ENCODE results near the gene SKA3.

The SKA3 gene

DNA sequence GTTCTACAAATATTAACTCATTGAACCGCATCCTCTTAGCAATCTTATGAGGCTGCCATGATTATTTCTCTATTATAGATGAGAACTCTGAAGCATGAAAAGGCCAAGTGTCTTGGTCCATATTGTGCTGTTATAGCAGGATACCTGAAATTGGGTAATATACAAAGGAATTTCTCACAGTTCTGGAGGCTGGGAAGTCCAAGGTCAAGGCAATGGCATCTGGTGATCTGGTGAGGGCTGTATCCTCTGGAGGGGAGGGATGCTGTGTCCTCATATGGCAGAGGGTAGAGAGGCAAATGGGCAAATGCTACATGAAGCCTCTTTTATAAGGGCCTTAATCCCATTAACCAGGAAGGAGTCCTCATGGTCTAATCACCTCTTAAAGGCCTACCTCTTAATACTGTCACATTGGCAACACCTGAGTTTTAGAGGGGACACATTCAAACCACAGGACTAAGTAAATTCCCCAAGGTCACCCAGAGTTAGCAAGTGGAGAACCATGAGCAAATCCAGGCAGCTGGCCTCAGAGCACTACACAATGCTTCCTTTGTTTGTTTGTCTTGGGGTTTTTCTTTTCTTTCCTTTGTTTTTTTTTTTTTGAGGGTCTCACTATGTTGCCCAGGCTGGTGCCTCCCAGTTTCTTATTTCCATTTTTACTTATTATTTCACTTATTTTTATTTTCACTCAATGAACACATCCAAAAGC lies 59.1 kb downstream of the SKA3 start:
- CTCF ChIA-PET: no interaction called here
- TF ChIP-seq ARNT (IDR thresholded peaks at IDR 0.05) (no peak), ELF4 (IDR thresholded peaks at IDR 0.05) (no peak), CTBP1 (IDR thresholded peaks at IDR 0.05; ENCODE audit: borderline replicate concordance) (no peak), BHLHE40 (IDR thresholded peaks at IDR 0.05; ENCODE audit: borderline replicate concordance) (no peak), SUZ12 (IDR thresholded peaks at IDR 0.05) (no peak), FOXM1 (IDR thresholded peaks at IDR 0.05; ENCODE audit: borderline replicate concordance) (no peak), SP1 (IDR thresholded peaks at IDR 0.05) (no peak)
- TF ChIP-seq, protein P1, sequence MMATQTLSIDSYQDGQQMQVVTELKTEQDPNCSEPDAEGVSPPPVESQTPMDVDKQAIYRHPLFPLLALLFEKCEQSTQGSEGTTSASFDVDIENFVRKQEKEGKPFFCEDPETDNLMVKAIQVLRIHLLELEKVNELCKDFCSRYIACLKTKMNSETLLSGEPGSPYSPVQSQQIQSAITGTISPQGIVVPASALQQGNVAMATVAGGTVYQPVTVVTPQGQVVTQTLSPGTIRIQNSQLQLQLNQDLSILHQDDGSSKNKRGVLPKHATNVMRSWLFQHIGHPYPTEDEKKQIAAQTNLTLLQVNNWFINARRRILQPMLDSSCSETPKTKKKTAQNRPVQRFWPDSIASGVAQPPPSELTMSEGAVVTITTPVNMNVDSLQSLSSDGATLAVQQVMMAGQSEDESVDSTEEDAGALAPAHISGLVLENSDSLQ (IDR thresholded peaks at IDR 0.05): no peak
- DNase-seq (ENCODE audit: extremely low spot score): no peak
- POLR2A ChIA-PET: no interaction called here

DNA sequence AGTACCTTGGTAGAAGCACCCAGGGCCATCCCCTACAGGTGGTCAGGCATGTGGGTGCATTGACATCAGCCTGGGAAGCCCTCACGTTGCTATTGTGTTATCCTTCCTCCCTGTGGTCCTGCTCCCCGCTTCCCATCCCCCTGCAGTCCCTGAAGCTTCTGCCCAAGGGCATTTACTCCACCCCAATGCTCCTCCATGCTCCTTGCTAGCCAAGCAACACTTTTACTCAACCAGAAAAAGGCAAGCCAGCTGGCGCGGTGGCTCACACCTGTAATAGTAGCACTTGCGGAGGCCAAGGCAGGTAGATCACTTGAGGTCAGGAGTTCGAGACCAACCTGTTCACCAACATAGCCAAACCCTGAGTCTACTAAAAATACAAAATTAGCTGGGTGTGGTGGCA lies 60.2 kb downstream of the SKA3 start:
- TF ChIP-seq ARNT (IDR thresholded peaks at IDR 0.05) (no peak), FOXA1 (IDR thresholded peaks at IDR 0.05) (no peak), BHLHE40 (IDR thresholded peaks at IDR 0.05; ENCODE audit: borderline replicate concordance) (no peak)
- no peak for DNase-seq (ENCODE audit: extremely low spot score)
- ChIA-PET CTCF (no interaction called here), POLR2A (no interaction called here)

DNA sequence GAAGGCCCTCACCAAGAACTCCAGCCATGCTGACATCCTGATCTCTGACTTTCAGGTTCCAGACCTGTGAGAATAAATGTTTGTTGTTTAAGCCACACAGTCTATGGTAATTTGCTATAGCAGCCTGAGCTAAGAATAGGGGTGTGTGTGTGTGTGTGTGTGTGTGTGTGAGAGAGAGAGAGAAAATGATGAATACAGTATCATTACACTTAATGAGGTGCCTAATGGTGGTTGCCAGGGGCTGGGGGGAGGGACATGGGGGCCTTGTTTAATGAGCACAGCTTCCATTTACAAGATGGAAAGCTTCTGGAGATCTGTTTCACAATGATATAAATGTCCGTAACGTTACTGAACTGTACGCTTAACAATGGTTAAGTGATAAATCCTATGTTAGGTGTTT lies 61.1 kb downstream of the SKA3 start:
- TF ChIP-seq CTBP1 (IDR thresholded peaks at IDR 0.05; ENCODE audit: borderline replicate concordance): no peak
- no peak for TF ChIP-seq BHLHE40 (IDR thresholded peaks at IDR 0.05; ENCODE audit: borderline replicate concordance)
- no peak for TF ChIP-seq LEF1 (IDR thresholded peaks at IDR 0.05; ENCODE audit: borderline replicate concordance)
- no peak for TF ChIP-seq SP1 (IDR thresholded peaks at IDR 0.05)
- no peak for TF ChIP-seq NFRKB (IDR thresholded peaks at IDR 0.05)
- TF ChIP-seq ELF4 (IDR thresholded peaks at IDR 0.05): no peak
- TF ChIP-seq SUZ12 (IDR thresholded peaks at IDR 0.05): no peak
- no peak for TF ChIP-seq ZNF384 (IDR thresholded peaks at IDR 0.05)
- no peak for TF ChIP-seq TARDBP (IDR thresholded peaks at IDR 0.05)
- TF ChIP-seq HDGF (IDR thresholded peaks at IDR 0.05; ENCODE audit: borderline replicate concordance): no peak
- TF ChIP-seq FOXA1 (IDR thresholded peaks at IDR 0.05): no peak
- TF ChIP-seq FOXK2 (IDR thresholded peaks at IDR 0.05): no peak
- ChIA-PET CTCF (no interaction called here), POLR2A (no interaction called here)
- no peak for DNase-seq (ENCODE audit: extremely low spot score)

DNA sequence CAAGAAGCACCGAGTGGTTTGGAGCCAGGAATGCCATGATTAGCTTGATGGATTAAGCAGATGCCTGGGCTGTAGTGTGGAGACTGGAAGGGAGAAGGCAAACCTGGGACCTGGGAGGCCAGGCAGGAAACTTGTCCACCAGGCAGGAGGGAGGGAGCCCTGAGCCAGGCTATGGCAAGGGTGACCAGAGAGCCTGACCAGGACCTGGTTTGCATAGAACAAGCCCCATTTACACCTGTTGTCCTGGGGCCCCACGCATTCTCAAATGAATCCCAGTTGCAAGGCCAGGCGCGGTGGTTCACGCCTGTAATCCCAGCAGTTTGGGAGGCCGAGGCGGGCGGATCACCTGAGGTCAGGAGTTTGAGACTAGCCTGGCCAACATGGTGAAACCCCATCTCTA lies 64.8 kb downstream of the SKA3 start:
- no peak for DNase-seq (ENCODE audit: extremely low spot score)
- POLR2A ChIA-PET: interaction anchor here (0.8 to 2.4 kb wide), 2 partner anchors 65 to 66 kb away, joined by 3 to 8 read pairs; partner anchors contain the start of genes MRPL57 and SKA3
- CTCF ChIA-PET: no interaction called here
- TF ChIP-seq TARDBP (IDR thresholded peaks at IDR 0.05): no peak

DNA sequence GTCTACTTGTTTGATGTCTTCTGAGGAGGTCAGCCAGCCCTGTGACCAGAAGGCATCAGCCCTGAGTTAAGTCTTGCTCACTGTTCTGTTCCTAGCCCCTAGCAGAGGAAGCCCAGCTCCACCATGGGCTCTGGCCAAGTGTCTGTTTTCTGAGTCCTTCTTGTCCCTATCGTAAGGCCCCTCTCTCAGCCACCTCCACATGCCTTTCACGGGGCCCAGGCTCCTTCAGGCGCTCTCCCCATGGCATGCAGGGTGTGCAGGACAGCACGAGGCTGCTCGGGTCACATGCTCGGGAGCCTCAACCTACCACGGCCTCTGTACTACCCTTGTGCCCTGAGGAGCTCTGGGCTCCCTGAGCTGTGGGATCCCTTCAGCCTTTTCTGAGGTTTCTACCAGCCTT lies 67.2 kb downstream of the SKA3 start:
- no peak for TF ChIP-seq HDGF (IDR thresholded peaks at IDR 0.05; ENCODE audit: borderline replicate concordance)
- no peak for TF ChIP-seq LEF1 (IDR thresholded peaks at IDR 0.05; ENCODE audit: borderline replicate concordance)
- ChIA-PET POLR2A (interaction anchor here (2.4 kb wide), 1 partner anchor 68 kb away, joined by 8 read pairs; the partner anchor contains the start of genes MRPL57 and SKA3), CTCF (no interaction called here)

DNA sequence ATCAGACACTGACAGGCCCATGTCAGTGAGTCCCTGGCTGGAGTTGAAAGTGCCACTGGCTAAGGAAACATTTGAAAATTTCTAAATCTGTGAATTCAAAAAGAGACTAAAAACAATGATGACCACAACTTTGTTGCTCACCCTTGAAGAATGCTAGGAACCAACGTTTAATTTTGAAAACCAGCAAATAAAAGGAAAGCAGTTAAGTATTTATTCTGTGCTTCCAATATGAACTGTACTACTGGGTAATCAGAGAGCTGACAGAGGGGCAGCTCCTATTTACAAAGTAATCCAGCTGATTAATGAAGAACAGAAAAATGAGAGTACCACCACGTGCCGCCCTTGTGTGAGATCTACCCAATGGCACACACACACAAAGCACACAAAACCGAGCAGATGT lies 70.3 kb downstream of the SKA3 start:
- ChIA-PET CTCF (no interaction called here), POLR2A (no interaction called here)
- DNase-seq (ENCODE audit: extremely low spot score): no peak
- TF ChIP-seq FOXA1 (IDR thresholded peaks at IDR 0.05): no peak
- TF ChIP-seq ELF4 (IDR thresholded peaks at IDR 0.05): no peak
- no peak for TF ChIP-seq CTBP1 (IDR thresholded peaks at IDR 0.05; ENCODE audit: borderline replicate concordance)
- no peak for TF ChIP-seq NFRKB (IDR thresholded peaks at IDR 0.05)
- no peak for TF ChIP-seq HDGF (IDR thresholded peaks at IDR 0.05; ENCODE audit: borderline replicate concordance)
- no peak for TF ChIP-seq BHLHE40 (IDR thresholded peaks at IDR 0.05; ENCODE audit: borderline replicate concordance)
- TF ChIP-seq SP1 (IDR thresholded peaks at IDR 0.05): no peak
- no peak for TF ChIP-seq TARDBP (IDR thresholded peaks at IDR 0.05)
- TF ChIP-seq ZNF384 (IDR thresholded peaks at IDR 0.05): no peak
- TF ChIP-seq, protein P1 (IDR thresholded peaks at IDR 0.05): no peak
- TF ChIP-seq FOXM1 (IDR thresholded peaks at IDR 0.05; ENCODE audit: borderline replicate concordance): no peak
- no peak for TF ChIP-seq FOXK2 (IDR thresholded peaks at IDR 0.05)

More for the DNA sequence above, 67.2 kb downstream of the SKA3 start:
- no peak for DNase-seq (ENCODE audit: extremely low spot score)

DNA sequence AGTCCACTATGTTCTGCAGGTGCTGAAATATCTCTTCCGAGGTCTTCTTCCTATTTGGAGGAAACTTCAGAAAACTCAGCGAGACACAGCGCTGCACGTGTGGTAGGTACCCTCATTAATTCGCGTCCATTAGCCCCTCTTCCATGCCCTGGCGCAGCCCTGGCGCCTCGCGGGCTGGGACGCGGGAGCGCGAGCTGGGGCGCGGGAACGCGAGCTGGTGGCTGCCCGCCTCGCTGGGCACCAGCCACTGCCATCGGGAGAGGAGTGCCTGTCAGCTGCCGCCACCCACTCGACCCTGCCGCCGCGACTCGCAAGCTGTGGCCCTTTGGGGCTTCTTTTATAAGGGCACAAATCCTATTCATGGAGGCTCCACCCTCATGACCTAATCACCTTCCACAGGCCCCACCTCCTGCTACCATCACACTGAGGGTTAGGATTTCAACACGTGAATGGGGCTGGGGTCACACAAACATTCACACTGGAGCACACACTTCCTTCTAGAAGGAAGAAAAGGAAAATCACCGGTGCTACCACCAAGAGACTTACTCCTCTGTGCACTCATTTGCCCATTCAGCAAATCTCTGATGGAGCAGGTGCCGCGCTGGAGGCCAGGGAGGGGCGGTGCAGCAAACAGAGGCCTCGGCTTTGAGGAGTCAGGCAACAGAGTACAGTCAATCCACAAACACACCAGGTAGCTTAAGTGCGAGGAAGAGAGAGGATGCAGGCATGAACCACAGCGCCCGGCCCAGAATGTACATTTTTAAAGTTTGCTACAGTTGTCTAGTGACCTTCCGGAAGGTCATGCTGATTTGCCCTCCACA lies 71.9 kb downstream of the SKA3 start:
- TF ChIP-seq FOXK2 (IDR thresholded peaks at IDR 0.05): no peak
- no peak for TF ChIP-seq ARNT (IDR thresholded peaks at IDR 0.05)
- TF ChIP-seq LEF1 (IDR thresholded peaks at IDR 0.05; ENCODE audit: borderline replicate concordance): no peak
- TF ChIP-seq FOXM1 (IDR thresholded peaks at IDR 0.05; ENCODE audit: borderline replicate concordance): no peak
- TF ChIP-seq ZNF384 (IDR thresholded peaks at IDR 0.05): no peak
- no peak for TF ChIP-seq SP1 (IDR thresholded peaks at IDR 0.05)
- TF ChIP-seq BHLHE40 (IDR thresholded peaks at IDR 0.05; ENCODE audit: borderline replicate concordance): no peak
- no peak for TF ChIP-seq ELF4 (IDR thresholded peaks at IDR 0.05)
- no peak for TF ChIP-seq HDGF (IDR thresholded peaks at IDR 0.05; ENCODE audit: borderline replicate concordance)
- TF ChIP-seq, protein P1 (IDR thresholded peaks at IDR 0.05): no peak
- CTCF ChIA-PET: interaction anchor here (0.9 kb wide), 1 partner anchor 161 kb away, joined by 3 read pairs; no protein-coding TSS in a partner anchor
- no peak for DNase-seq (ENCODE audit: extremely low spot score)
- POLR2A ChIA-PET: no interaction called here

All from HEK293T (cell line).